SK-N-SH (cell line): ENCODE data around the gene LIX1L. TPM values are rescaled to one million over a fixed set of nuclear protein-coding genes. Genes with fewer than 3 reads are reported as not detected.

Source experiments
- CTCF ChIA-PET: fragments of 300-600, 350-600 bp; formaldehyde crosslinking; extraction: SDS; loops from one replicate; lab custom pipeline; 2021; lab: Yijun Ruan, JAX
- POLR2A ChIA-PET: fragments of 350-600 bp; sonication (Branson Sonifier 250); formaldehyde crosslinking; extraction: SDS; loops from one replicate; lab custom pipeline; 2020; ENCODE audit warnings: antibody characterized with exemption, inconsistent platforms; lab: Yijun Ruan, JAX
- DNase-seq: peaks from one replicate; pipeline ENCODE4 v3.0.0; 2012
- H2AFZ ChIP-seq: fragments of 200-600 bp; sonication (generic); 2 replicates; pipeline ENCODE4 v1.8.1; 2016; ENCODE audit warnings: antibody characterized with exemption, mild to moderate bottlenecking, low read depth
- H3F3A ChIP-seq: fragments of 200-600 bp; sonication (generic); replicated peaks from 2 replicates; pipeline ENCODE3; 2016; ENCODE audit warnings: antibody characterized with exemption, mild to moderate bottlenecking; ENCODE audit not compliant: insufficient read depth
- H3K27ac ChIP-seq, 2 experiments: fragments of 200-500 bp in 1 of 2; fragments of 200-600 bp in 1 of 2; sonication (Bioruptor generic) in 1 of 2; sonication (generic), shearing (Covaris generic) in 1 of 2; 2 replicates each; pipeline versions ENCODE4 v1.5.1 to v1.6.1; 2014 to 2016; ENCODE audit warnings: low read depth in 2 of 2, inconsistent platforms in 1 of 2, low read length in 1 of 2, mild to moderate bottlenecking in 1 of 2, mixed read lengths in 1 of 2
- H3K27me3 ChIP-seq: fragments of 200-600 bp; sonication (generic), shearing (Covaris generic); 2 replicates; pipeline ENCODE4 v1.6.1; 2016; ENCODE audit warnings: mixed run types; ENCODE audit not compliant: insufficient read depth
- H3K36me3 ChIP-seq, 2 experiments: fragments of 200-500 bp in 1 of 2; fragments of 200-600 bp in 1 of 2; sonication (Bioruptor generic) in 1 of 2; sonication (generic) in 1 of 2; replicated peaks in 1 of 2; 2 replicates each; pipeline versions ENCODE3 to v1.5.1; 2014 to 2016; ENCODE audit warnings: low read length in 1 of 2, mild to moderate bottlenecking in 1 of 2; ENCODE audit not compliant: insufficient read depth in 2 of 2, control insufficient read depth in 1 of 2
- H3K4me1 ChIP-seq, 2 experiments: fragments of 200-500 bp in 1 of 2; fragments of 200-600 bp in 1 of 2; sonication (Bioruptor generic) in 1 of 2; sonication (generic), shearing (Covaris generic) in 1 of 2; 2 replicates each; pipeline versions ENCODE4 v1.5.1 to v1.6.1; 2014 to 2016; ENCODE audit warnings: low read depth in 1 of 2, low read length in 1 of 2, mixed run types in 1 of 2; ENCODE audit not compliant: insufficient read depth in 2 of 2, control insufficient read depth in 1 of 2
- H3K4me2 ChIP-seq: fragments of 200-600 bp; sonication (generic), shearing (Covaris generic); 2 replicates; pipeline ENCODE4 v1.6.1; 2017; ENCODE audit warnings: mixed run types
- H3K4me3 ChIP-seq, 2 experiments: fragments of 200-500 bp in 1 of 2; fragments of 200-600 bp in 1 of 2; sonication (Bioruptor generic) in 1 of 2; sonication (generic), shearing (Covaris generic) in 1 of 2; 2 replicates each; pipeline versions ENCODE4 v1.5.1 to v1.8.1; 2014 to 2016; ENCODE audit warnings: low read depth in 2 of 2, inconsistent platforms in 1 of 2, low read length in 1 of 2, mild to moderate bottlenecking in 1 of 2, mixed read lengths in 1 of 2, moderate library complexity in 1 of 2
- H3K79me2 ChIP-seq: fragments of 200-600 bp; sonication (generic); 2 replicates; pipeline ENCODE4 v1.8.1; 2017; ENCODE audit warnings: mild to moderate bottlenecking; ENCODE audit not compliant: insufficient read depth
- H3K9ac ChIP-seq: fragments of 200-600 bp; sonication (generic); 2 replicates; pipeline ENCODE4 v1.6.1; 2017; ENCODE audit warnings: mixed run types
- H3K9me2 ChIP-seq: fragments of 200-600 bp; sonication (generic); 2 replicates; pipeline ENCODE4 v1.6.1; 2017; ENCODE audit warnings: mixed run types
- H3K9me3 ChIP-seq: fragments of 200-600 bp; sonication (generic); 2 replicates; pipeline ENCODE4 v1.6.1; 2017; ENCODE audit warnings: mixed run types, mild to moderate bottlenecking, moderate library complexity
- H4K20me1 ChIP-seq: fragments of 200-600 bp; sonication (generic); 2 replicates; pipeline ENCODE4 v1.6.1; 2017; ENCODE audit warnings: mild to moderate bottlenecking, mixed run types; ENCODE audit not compliant: insufficient read depth
- CHD2 ChIP-seq: fragments of 150-350 bp; IDR thresholded peaks from 2 replicates; pipeline ENCODE4 v1.6.1; 2018; ENCODE audit warnings: low read length; ENCODE audit not compliant: partially characterized antibody
- EZH2phosphoT487 ChIP-seq: fragments of 200-600 bp; sonication (generic); IDR thresholded peaks from 2 replicates; pipeline ENCODE4 v1.6.1; 2017; ENCODE audit warnings: low read depth, mixed run types, mild to moderate bottlenecking, antibody characterized with exemption, moderate library complexity, borderline replicate concordance
- FOSL2 ChIP-seq: IDR thresholded peaks from 2 replicates; pipeline ENCODE4 v1.4.0; 2012; ENCODE audit warnings: low read depth, mild to moderate bottlenecking, moderate library complexity, borderline replicate concordance
- JUND ChIP-seq: IDR thresholded peaks from 2 replicates; pipeline ENCODE4 v1.4.0; 2012
- MAX ChIP-seq: IDR thresholded peaks from 2 replicates; pipeline ENCODE4 v1.4.0; 2012; ENCODE audit warnings: low read depth
- TAF1 ChIP-seq: IDR thresholded peaks from 2 replicates; pipeline ENCODE4 v1.6.1; 2012; ENCODE audit warnings: low read depth, mild to moderate bottlenecking, low read length, moderate library complexity, borderline replicate concordance
- USF2 ChIP-seq: fragments of 150-350 bp; IDR thresholded peaks from 2 replicates; pipeline ENCODE4 v1.6.1; 2017; ENCODE audit warnings: antibody characterized with exemption, low read length, low read depth, borderline replicate concordance
- WGBS: methylation state at CpG from one replicate; pipeline ENCODE4 v1.1.6; 2017; ENCODE audit warnings: low lambda C conversion rate; 5-methylcytosine and 5-hydroxymethylcytosine counted together
- polyA plus RNA-seq, 3 experiments: library from polyadenylated mRNA; depleted of rRNA; stranded (reverse); fragments of >200 nt; gene quantifications; 2 replicates each; pipeline ENCODE4 v1.2.3, GENCODE V29; 2012
- TF ChIP-seq, protein P1 (sequence below): IDR thresholded peaks from 2 replicates; pipeline ENCODE4 v1.6.1; 2012; ENCODE audit warnings: mild to moderate bottlenecking, low read depth, low read length, moderate library complexity

Gene LIX1L
- polyA plus RNA-seq, 1 of the 3 experiments (the other 2 are of a cell fraction), result 39.1 TPM

GRCh38 chr1:145952903-145953302, 4.9 kb downstream of the LIX1L start:
- peaks cover 95% of the 10 kb centered on the region for H3K79me2 ChIP-seq
- H3K36me3 ChIP-seq, result peaks cover 4 to 14% of the 10 kb centered on the region in 2 experiments
- H3K4me3 ChIP-seq, result no peak overlapping the region
- no peaks in the 10 kb centered on the region for H3K27me3 ChIP-seq
- TF ChIP-seq USF2 (no peak), JUND (no peak), EZH2phosphoT487 (no peak)
- TF ChIP-seq, protein P1, sequence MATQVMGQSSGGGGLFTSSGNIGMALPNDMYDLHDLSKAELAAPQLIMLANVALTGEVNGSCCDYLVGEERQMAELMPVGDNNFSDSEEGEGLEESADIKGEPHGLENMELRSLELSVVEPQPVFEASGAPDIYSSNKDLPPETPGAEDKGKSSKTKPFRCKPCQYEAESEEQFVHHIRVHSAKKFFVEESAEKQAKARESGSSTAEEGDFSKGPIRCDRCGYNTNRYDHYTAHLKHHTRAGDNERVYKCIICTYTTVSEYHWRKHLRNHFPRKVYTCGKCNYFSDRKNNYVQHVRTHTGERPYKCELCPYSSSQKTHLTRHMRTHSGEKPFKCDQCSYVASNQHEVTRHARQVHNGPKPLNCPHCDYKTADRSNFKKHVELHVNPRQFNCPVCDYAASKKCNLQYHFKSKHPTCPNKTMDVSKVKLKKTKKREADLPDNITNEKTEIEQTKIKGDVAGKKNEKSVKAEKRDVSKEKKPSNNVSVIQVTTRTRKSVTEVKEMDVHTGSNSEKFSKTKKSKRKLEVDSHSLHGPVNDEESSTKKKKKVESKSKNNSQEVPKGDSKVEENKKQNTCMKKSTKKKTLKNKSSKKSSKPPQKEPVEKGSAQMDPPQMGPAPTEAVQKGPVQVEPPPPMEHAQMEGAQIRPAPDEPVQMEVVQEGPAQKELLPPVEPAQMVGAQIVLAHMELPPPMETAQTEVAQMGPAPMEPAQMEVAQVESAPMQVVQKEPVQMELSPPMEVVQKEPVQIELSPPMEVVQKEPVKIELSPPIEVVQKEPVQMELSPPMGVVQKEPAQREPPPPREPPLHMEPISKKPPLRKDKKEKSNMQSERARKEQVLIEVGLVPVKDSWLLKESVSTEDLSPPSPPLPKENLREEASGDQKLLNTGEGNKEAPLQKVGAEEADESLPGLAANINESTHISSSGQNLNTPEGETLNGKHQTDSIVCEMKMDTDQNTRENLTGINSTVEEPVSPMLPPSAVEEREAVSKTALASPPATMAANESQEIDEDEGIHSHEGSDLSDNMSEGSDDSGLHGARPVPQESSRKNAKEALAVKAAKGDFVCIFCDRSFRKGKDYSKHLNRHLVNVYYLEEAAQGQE, result no peak
- TF ChIP-seq, all 33 proteins: peak for 0
- DNase-seq, result no peak
- H3K27ac ChIP-seq, result no peak overlapping the region
- peaks cover 14% of the 10 kb centered on the region for H3F3A ChIP-seq
- no peaks in the 10 kb centered on the region for H3K9me2 ChIP-seq
- CTCF ChIA-PET, result interaction anchor here (1.6 to 4.1 kb wide), 3 partner anchors 10 to 61 kb away, joined by 3 to 17 read pairs (median 4); partner anchors contain the start of genes ANKRD34A and POLR3GL
- no peak overlapping the region for H3K4me2 ChIP-seq
- no peaks in the 10 kb centered on the region; the same call in 1 of the 2 replicates for H4K20me1 ChIP-seq
- H3K4me1 ChIP-seq, result peaks cover 15 to 23% of the 10 kb centered on the region in 2 experiments; a peak in 3 of 4 replicates
- no peak overlapping the region for H3K9ac ChIP-seq
- no peak overlapping the region for H2AFZ ChIP-seq
- no peaks in the 10 kb centered on the region for H3K9me3 ChIP-seq
- POLR2A ChIA-PET, result interaction anchor here (2.8 kb wide), 1 partner anchor 25 kb away, joined by 9 read pairs; the partner anchor contains the start of gene RBM8A
- 99% methylated on average over 3 of the region's 3 CpGs for WGBS

- Histone ChIP-seq H3K4me2 (no peak overlapping the region), H2AFZ (no peak overlapping the region), H3K9me2 (no peaks in the 10 kb centered on the region), H3K9me3 (no peaks in the 10 kb centered on the region), H3K27me3 (no peaks in the 10 kb centered on the region), H3K79me2 (peaks cover 99% of the 10 kb centered on the region), H3K4me3 (no peak overlapping the region), H3F3A (peaks cover 8% of the 10 kb centered on the region), H3K36me3 (peaks cover 11 to 25% of the 10 kb centered on the region in 2 experiments), H3K9ac (no peak overlapping the region), H3K4me1 (peaks cover 15 to 21% of the 10 kb centered on the region in 2 experiments; a peak in 3 of 4 replicates), H3K27ac (no peak overlapping the region), H4K20me1 (no peaks in the 10 kb centered on the region; the same call in 1 of the 2 replicates)
- DNase-seq, result no peak
- TF ChIP-seq FOSL2 (no peak), TAF1 (no peak), CHD2 (no peak), MAX (no peak)
- ChIA-PET POLR2A (no interaction called here), CTCF (no interaction called here)
- WGBS, result 86% methylated on average over 1 of the region's 1 CpG
Observed at GRCh38 chr1:145951526-145951925, 6.3 kb downstream of the LIX1L start.
